OCI-LY1 (cell line): Measurements from ENCODE around the gene AKIRIN2.

ENCODE experiments used
- EZH2 ChIP-seq: fragments of 200-600 bp; sonication (generic), shearing (Covaris generic); IDR thresholded peaks from 2 replicates; pipeline ENCODE4 v1.8.0; 2017; ENCODE audit warnings: borderline replicate concordance, mixed run types, mild to moderate bottlenecking, antibody characterized with exemption, low read length, moderate library complexity, mixed read lengths
- TF ChIP-seq, protein P1 (sequence below): fragments of 200-600 bp; sonication (generic), shearing (Covaris generic); IDR thresholded peaks from 2 replicates; pipeline ENCODE4 v1.5.1; 2017; ENCODE audit warnings: mild to moderate bottlenecking, antibody characterized with exemption, low read length, moderate library complexity, mixed read lengths

DNA sequence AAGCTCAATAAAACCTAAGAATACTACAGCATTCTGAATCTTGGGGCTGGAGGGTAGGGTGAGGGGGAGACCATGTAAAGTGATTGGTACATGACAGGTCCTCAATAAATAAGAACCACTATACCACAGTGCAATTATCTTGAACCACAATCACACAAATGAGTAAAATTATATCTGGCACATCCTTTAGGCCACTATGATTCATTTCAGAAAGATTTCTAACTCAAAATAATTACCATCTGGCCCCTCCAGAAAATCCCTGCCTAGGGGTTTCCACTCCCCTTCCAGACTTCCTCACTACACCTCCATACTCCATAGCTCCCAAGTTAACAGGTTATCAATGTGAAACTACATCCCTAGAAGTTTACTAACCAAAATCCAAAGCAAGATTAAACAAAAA, 19.7 kb downstream of the AKIRIN2 start:
- TF ChIP-seq, protein P1, sequence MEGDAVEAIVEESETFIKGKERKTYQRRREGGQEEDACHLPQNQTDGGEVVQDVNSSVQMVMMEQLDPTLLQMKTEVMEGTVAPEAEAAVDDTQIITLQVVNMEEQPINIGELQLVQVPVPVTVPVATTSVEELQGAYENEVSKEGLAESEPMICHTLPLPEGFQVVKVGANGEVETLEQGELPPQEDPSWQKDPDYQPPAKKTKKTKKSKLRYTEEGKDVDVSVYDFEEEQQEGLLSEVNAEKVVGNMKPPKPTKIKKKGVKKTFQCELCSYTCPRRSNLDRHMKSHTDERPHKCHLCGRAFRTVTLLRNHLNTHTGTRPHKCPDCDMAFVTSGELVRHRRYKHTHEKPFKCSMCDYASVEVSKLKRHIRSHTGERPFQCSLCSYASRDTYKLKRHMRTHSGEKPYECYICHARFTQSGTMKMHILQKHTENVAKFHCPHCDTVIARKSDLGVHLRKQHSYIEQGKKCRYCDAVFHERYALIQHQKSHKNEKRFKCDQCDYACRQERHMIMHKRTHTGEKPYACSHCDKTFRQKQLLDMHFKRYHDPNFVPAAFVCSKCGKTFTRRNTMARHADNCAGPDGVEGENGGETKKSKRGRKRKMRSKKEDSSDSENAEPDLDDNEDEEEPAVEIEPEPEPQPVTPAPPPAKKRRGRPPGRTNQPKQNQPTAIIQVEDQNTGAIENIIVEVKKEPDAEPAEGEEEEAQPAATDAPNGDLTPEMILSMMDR = no peak
- TF ChIP-seq EZH2 = no peak
